ENCODE results near the gene ANKUB1. TPM values are rescaled to one million over a fixed set of nuclear protein-coding genes. Genes with fewer than 3 reads are reported as not detected.

The ANKUB1 gene
- total RNA-seq, 1 donor from 2014 or later, result 0.13 TPM

DNA sequence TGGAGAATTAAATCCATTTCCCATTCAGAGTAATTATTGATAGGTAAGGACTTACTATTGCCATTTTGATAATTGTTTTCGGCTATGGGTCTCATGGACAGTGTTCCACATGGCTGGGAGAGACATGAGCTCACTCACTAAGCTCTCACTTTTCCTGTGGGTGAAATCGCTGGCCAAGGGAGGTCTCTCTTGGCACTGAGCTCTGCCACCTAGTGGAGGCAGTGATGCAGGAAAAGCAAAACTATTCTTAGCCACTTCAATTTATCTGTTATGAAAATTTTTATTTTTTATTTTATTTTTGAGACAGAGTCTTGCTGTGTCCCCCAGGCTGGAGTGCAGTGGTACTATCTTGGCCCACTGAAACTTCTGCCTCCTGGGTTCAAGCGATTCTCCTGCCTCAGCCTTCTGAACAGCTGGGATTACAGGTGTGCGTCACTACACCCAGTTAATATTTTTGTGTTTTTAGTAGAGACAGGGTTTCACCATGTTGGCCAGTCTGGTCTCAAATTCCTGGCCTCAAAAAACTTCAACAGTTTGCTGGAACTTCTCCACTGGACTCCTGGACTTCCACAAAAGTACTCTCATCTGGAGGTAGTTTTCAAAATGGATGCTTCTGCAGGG, 16.0 kb upstream of the ANKUB1 start:
- DNase-seq (ENCODE audit: low spot score in 2 of 2, unreplicated experiment in 2 of 2), result peak; percentile 34 to 68
- Mint-ChIP-seq H3K4me1 (peaks cover 8% of the 10 kb centered on the region), H3K27ac (peak overlapping the region; percentile 30), H3K4me3 (no peak overlapping the region), H3K9me3 (no peaks in the 10 kb centered on the region), H3K27me3 (ENCODE audit: low read depth) (peaks cover 2% of the 10 kb centered on the region), H3K36me3 (no peaks in the 10 kb centered on the region)
- TF ChIP-seq, protein P1, sequence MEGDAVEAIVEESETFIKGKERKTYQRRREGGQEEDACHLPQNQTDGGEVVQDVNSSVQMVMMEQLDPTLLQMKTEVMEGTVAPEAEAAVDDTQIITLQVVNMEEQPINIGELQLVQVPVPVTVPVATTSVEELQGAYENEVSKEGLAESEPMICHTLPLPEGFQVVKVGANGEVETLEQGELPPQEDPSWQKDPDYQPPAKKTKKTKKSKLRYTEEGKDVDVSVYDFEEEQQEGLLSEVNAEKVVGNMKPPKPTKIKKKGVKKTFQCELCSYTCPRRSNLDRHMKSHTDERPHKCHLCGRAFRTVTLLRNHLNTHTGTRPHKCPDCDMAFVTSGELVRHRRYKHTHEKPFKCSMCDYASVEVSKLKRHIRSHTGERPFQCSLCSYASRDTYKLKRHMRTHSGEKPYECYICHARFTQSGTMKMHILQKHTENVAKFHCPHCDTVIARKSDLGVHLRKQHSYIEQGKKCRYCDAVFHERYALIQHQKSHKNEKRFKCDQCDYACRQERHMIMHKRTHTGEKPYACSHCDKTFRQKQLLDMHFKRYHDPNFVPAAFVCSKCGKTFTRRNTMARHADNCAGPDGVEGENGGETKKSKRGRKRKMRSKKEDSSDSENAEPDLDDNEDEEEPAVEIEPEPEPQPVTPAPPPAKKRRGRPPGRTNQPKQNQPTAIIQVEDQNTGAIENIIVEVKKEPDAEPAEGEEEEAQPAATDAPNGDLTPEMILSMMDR (IDR thresholded peaks at IDR 0.05; ENCODE audit: unreplicated experiment), result peak; percentile 73

DNA sequence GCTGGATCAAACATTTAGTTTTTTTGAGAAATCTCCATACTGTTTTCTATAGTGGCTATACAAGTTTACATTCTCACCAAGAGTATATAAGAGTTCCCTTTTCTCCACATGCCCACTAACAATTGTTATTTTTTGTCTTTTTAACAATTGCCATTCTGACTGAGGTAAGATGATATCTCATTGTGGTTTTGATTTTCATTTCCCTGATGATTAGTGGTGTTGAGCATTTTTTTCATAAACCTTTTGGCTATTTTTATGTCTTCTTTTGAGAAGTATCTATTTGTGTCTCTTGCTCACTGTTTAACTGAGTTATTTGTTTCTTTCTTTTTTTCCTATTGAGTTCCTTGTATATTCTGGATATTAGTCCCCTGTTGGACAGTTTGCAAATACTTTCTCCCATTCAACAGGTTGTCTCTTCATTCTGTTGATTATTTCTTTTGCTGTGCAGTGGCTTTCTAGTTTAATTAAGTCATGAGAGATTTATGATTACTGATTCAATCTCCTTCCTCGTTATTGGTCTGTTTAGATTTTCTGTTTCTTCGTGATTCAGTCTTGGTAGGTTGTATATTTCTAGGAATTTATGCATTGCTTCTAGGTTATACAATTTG, 13.9 kb upstream of the ANKUB1 start:
- H3K36me3 Mint-ChIP-seq, result no peaks in the 10 kb centered on the region
- H3K9me3 Mint-ChIP-seq, result no peaks in the 10 kb centered on the region
- H3K4me1 Mint-ChIP-seq, result peaks cover 2% of the 10 kb centered on the region
- no peak for DNase-seq (ENCODE audit: low spot score in 2 of 2, unreplicated experiment in 2 of 2)
- peaks cover 2% of the 10 kb centered on the region for H3K27me3 Mint-ChIP-seq (ENCODE audit: low read depth)
- no peak overlapping the region for H3K27ac Mint-ChIP-seq
- TF ChIP-seq, protein P1 (IDR thresholded peaks at IDR 0.05; ENCODE audit: unreplicated experiment), result no peak
- no peak overlapping the region for H3K4me3 Mint-ChIP-seq

DNA sequence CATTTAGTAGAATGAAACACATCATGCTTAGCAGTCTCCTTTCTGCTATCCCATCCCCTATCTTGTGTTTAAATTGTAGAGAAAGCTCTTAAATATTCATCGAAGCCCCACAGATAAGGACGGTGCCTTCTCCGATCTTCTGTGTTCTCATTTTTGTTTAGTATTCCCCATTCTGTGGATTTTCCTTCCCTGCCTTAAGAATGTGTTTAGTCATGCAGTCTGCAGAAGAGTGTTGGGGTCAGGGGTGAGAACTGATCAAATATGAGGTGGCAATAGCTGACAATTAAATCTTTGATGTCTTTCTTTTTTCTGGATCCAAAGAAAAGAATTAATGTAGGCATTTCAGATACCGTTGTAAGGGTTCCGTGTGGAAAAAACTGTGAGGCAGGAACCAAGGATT, 9.3 kb upstream of the ANKUB1 start:
- Mint-ChIP-seq H3K4me1 (no peaks in the 10 kb centered on the region), H3K27me3 (ENCODE audit: low read depth) (peaks cover 2% of the 10 kb centered on the region), H3K36me3 (no peaks in the 10 kb centered on the region), H3K4me3 (no peak overlapping the region), H3K27ac (no peak overlapping the region), H3K9me3 (peaks cover 18% of the 10 kb centered on the region)
- no peak for DNase-seq (ENCODE audit: low spot score in 2 of 2, unreplicated experiment in 2 of 2)
- TF ChIP-seq, protein P1 (IDR thresholded peaks at IDR 0.05; ENCODE audit: unreplicated experiment), result no peak

DNA sequence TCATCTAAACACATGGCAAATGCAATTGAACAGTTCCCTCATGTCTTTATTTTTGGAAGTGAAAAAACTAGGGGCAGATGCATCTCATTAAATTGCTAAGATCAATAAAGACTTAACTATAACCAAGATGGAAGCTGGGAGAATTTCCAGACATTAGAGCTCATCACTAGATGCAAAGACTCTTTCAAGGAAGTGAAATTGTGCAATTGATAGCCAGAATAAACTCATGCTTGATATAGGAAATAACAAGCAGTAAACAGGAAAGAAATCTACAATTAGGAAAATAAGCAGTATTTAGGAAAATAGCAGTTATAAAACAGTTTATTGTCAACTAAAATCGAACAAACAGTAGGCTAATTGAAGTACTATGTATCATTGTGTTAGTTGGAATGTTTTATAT, 8.8 kb upstream of the ANKUB1 start:
- H3K27me3 Mint-ChIP-seq (ENCODE audit: low read depth), result peaks cover 2% of the 10 kb centered on the region
- H3K27ac Mint-ChIP-seq, result no peak overlapping the region
- DNase-seq (ENCODE audit: low spot score in 2 of 2, unreplicated experiment in 2 of 2), result no peak
- no peaks in the 10 kb centered on the region for H3K36me3 Mint-ChIP-seq
- no peak overlapping the region for H3K4me3 Mint-ChIP-seq
- TF ChIP-seq, protein P1 (IDR thresholded peaks at IDR 0.05; ENCODE audit: unreplicated experiment), result no peak
- peaks cover 18% of the 10 kb centered on the region for H3K9me3 Mint-ChIP-seq
- H3K4me1 Mint-ChIP-seq, result no peaks in the 10 kb centered on the region

DNA sequence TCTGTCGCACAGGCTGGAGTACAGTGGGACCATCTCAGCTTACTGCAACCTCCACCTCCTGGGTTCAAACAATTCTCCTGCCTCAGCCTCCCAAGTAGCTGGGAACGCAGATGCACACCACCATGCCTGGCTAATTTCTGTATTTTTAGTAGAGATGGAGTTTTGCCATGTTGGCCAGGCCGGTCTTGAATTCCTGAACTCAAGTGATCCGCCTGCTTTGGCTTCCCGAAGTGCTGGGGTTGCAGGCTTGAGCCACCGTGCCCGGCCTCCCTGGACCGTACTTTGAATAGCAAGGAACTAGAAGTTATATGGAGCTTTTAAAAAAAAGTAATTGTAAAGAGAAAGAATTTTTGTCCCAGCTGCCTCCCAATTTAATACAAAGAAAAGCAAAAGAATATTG, 8.3 kb upstream of the ANKUB1 start:
- no peak overlapping the region for H3K4me3 Mint-ChIP-seq
- no peaks in the 10 kb centered on the region for H3K4me1 Mint-ChIP-seq
- no peak overlapping the region for H3K27ac Mint-ChIP-seq
- H3K36me3 Mint-ChIP-seq, result no peaks in the 10 kb centered on the region
- H3K27me3 Mint-ChIP-seq (ENCODE audit: low read depth), result peaks cover 2% of the 10 kb centered on the region
- TF ChIP-seq, protein P1 (IDR thresholded peaks at IDR 0.05; ENCODE audit: unreplicated experiment), result no peak
- DNase-seq (ENCODE audit: low spot score in 2 of 2, unreplicated experiment in 2 of 2), result no peak
- peaks cover 18% of the 10 kb centered on the region for H3K9me3 Mint-ChIP-seq

All from mesothelial cell of epicardium (in vitro differentiated cells).